HepG2 (cell line): Measurements from ENCODE around the gene OTOL1. TPM values are rescaled to one million over a fixed set of nuclear protein-coding genes. Genes with fewer than 3 reads are reported as not detected.

Source experiments
- ATF2 ChIP-seq: sonication (generic); formaldehyde crosslinking; IDR thresholded peaks from 2 replicates; pipeline ENCODE4 v1.4.0; 2020; ENCODE audit warnings: missing genetic modification reagents
- USF2 ChIP-seq, 2 experiments: sonication (generic) in 1 of 2; formaldehyde crosslinking in 1 of 2; IDR thresholded peaks; 2 replicates each; pipeline versions ENCODE4 v1.5.1 to v1.6.1; 2011 to 2020; ENCODE audit warnings: borderline replicate concordance in 1 of 2, low read depth in 1 of 2, low read length in 1 of 2, mild to moderate bottlenecking in 1 of 2, missing genetic modification reagents in 1 of 2, moderate library complexity in 1 of 2
- polyA plus RNA-seq, 8 experiments: library from polyadenylated mRNA; depleted of rRNA in 3 of 8; stranded (reverse) in 7 of 8; unstranded in 1 of 8; fragments of >200 nt; fragmentation: Illumina TruSeq in 4 of 8; extraction: Trizol in 4 of 8; gene quantifications; 2 replicates each; pipeline versions ENCODE4 v1.2.1 to v1.2.3, GENCODE V29; 2011 to 2016; ENCODE audit warnings: low read depth in 4 of 8, missing spikeins in 1 of 8, mixed read lengths in 1 of 8; ENCODE audit not compliant: insufficient read depth in 1 of 8
- total RNA-seq, 5 experiments: library from RNA; depleted of rRNA; stranded (reverse); fragments of >200 nt; fragmentation: Illumina TruSeq; extraction: Trizol; gene quantifications; 2 replicates each; pipeline ENCODE4 v1.2.3, GENCODE V29; 2016; ENCODE audit warnings: low read depth in 1 of 5
- TF ChIP-seq, protein P1 (sequence below): sonication (generic); formaldehyde crosslinking; IDR thresholded peaks from 2 replicates; pipeline ENCODE4 v1.5.0; 2020; ENCODE audit warnings: missing genetic modification reagents, mild to moderate bottlenecking, borderline replicate concordance
- TF ChIP-seq, protein P2 (sequence below): fragments of 450-650 bp; IDR thresholded peaks from 2 replicates; pipeline ENCODE4 v1.6.1; 2017; ENCODE audit warnings: mild to moderate bottlenecking
- TF ChIP-seq, protein P3 (sequence below): sonication (generic); formaldehyde crosslinking; IDR thresholded peaks from 2 replicates; pipeline ENCODE4 v1.5.0; 2020; ENCODE audit warnings: missing genetic modification reagents

Gene OTOL1
- total and polyA plus RNA-seq, 2 of the 13 experiments (the other 11 are each of a cell fraction or from before 2014, with no cell fraction given): not detected

DNA sequence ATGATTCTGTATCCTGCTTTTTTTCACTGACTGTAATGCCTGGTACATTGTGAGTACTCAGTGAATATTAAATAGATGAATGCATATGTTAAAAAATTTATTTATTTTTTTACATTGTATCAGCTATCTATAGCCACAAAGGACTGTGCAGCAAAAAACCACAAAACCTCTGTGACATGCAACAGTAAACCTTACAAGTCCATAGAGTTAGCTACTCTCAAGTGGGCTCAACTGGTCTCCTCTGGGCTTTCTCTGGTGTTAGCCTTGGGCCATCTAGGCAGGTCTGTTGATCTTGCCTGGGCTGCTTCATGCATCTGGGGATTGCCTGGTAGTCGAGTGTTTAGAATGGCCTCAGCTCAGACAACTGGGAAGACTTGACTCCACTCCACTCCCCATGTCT, 35.3 kb downstream of the OTOL1 start (continued):
- TF ChIP-seq, protein P1, sequence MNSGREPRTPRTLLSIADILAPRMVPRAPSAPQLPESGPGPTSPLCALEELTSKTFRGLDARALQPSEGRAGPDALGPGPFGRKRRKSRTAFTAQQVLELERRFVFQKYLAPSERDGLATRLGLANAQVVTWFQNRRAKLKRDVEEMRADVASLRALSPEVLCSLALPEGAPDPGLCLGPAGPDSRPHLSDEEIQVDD (CRISPR knock-in tag): no peak
- no peak for TF ChIP-seq ATF2 (CRISPR knock-in tag)
- TF ChIP-seq, protein P2, sequence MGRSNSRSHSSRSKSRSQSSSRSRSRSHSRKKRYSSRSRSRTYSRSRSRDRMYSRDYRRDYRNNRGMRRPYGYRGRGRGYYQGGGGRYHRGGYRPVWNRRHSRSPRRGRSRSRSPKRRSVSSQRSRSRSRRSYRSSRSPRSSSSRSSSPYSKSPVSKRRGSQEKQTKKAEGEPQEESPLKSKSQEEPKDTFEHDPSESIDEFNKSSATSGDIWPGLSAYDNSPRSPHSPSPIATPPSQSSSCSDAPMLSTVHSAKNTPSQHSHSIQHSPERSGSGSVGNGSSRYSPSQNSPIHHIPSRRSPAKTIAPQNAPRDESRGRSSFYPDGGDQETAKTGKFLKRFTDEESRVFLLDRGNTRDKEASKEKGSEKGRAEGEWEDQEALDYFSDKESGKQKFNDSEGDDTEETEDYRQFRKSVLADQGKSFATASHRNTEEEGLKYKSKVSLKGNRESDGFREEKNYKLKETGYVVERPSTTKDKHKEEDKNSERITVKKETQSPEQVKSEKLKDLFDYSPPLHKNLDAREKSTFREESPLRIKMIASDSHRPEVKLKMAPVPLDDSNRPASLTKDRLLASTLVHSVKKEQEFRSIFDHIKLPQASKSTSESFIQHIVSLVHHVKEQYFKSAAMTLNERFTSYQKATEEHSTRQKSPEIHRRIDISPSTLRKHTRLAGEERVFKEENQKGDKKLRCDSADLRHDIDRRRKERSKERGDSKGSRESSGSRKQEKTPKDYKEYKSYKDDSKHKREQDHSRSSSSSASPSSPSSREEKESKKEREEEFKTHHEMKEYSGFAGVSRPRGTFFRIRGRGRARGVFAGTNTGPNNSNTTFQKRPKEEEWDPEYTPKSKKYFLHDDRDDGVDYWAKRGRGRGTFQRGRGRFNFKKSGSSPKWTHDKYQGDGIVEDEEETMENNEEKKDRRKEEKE: no peak
- TF ChIP-seq, protein P3, sequence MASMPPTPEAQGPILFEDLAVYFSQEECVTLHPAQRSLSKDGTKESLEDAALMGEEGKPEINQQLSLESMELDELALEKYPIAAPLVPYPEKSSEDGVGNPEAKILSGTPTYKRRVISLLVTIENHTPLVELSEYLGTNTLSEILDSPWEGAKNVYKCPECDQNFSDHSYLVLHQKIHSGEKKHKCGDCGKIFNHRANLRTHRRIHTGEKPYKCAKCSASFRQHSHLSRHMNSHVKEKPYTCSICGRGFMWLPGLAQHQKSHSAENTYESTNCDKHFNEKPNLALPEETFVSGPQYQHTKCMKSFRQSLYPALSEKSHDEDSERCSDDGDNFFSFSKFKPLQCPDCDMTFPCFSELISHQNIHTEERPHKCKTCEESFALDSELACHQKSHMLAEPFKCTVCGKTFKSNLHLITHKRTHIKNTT: no peak
- no peak for TF ChIP-seq USF2 (IDR thresholded peaks at IDR 0.05; ENCODE audit: low read depth, low read length)
- no peak for TF ChIP-seq USF2 (CRISPR knock-in tag; IDR thresholded peaks at IDR 0.05; ENCODE audit: borderline replicate concordance)
